NB4 (cell line): ENCODE measurements around the gene GDF10.

Experiments
- DNase-seq: peaks from one replicate; pipeline ENCODE4 v3.0.0; 2010; ENCODE audit warnings: low read depth
- H3K4me3 ChIP-seq: one replicate; pipeline ENCODE4 v1.5.1; 2011; ENCODE audit warnings: mild to moderate bottlenecking, low read depth, low read length, moderate library complexity
- MYC ChIP-seq: IDR thresholded peaks from 2 replicates; pipeline ENCODE4 v1.6.1; 2011; ENCODE audit warnings: low read depth, low read length
- POLR2A ChIP-seq: IDR thresholded peaks from 2 replicates; pipeline ENCODE4 v1.6.1; 2011; ENCODE audit warnings: mild to moderate bottlenecking; ENCODE audit not compliant: insufficient read length; ENCODE audit errors: extremely low read depth
- TF ChIP-seq, protein P1 (sequence below): IDR thresholded peaks from 2 replicates; pipeline ENCODE4 v1.6.1; 2011; ENCODE audit warnings: low read depth, low read length
- TF ChIP-seq, protein P2 (sequence below): IDR thresholded peaks from one replicate; pipeline ENCODE4 v1.5.1; 2012; ENCODE audit warnings: low read depth, low read length

GDF10 gene

DNA sequence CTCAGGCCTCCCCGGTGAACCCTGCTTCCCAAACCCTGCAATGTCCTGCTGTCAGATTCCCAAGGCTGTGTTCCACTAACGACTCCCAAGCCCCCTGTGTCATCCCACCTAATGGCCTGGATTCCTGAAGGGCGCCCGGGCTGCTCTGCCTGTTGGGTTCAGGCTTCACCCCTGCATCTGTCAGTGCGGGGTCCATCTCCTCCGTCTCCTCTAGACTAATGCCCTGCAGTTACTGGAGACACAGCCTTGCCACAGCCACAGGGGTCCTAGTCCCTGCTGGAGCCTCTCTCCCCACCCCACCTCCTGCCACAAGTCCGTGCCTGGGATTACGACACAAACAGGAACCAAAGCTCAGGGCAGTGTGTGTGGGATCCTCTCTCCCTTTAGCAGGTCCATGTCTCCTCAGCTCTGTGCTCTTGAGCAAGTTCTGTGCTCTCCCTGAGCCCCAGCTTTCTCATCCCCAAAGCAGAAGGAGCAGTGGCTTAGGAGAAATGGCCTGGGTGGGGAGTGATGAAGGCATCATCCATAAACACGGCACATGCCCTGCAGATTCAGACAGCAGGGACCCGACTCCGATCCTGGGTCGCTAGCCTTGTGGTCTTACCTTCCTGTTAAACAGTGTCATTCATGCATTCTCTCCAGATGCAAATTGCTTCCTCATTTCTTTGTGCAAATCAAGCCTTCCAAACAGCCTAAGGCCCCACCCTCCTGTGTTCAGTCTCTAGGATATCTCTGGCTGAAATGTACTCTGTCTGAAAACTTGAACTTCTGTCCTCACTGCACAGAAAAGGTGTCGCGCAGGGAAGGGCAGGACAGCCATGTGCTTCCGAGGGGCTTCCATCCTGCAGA, 40.0 kb downstream of the GDF10 start:
- peak; percentile 81 for DNase-seq
- peak overlapping the region; percentile 7 for H3K4me3 ChIP-seq
- TF ChIP-seq POLR2A (no peak), MYC (peak; percentile 40)
- TF ChIP-seq, protein P1, sequence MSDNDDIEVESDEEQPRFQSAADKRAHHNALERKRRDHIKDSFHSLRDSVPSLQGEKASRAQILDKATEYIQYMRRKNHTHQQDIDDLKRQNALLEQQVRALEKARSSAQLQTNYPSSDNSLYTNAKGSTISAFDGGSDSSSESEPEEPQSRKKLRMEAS, result peak; percentile 14; the same call in 1 of the 2 replicates

DNA sequence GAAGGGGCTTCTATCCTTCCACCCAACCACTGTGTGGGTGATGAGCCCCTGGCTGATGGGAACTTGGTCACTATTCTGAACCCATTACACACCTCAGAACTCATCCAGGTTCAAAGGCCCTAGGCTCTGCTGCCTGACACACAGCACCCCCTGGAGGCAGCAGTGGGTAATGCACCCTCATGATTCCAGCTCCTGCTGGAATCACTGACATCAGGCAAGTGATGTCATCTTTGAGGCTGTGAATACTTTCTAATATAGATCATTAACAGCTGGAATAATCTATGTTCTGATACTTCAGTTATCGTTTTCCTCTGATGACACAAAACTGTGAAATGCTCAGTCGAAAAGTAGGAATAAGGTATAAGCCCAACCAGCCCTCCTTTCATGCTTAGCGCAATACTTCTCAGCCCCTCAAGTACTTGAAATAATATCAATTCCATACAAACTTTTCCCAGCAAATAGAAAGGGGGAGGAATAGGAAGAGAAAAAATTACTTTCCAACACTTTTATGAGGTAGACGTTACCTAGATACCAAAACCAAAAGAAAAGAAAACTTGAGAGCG, 40.7 kb downstream of the GDF10 start:
- TF ChIP-seq, protein P2, sequence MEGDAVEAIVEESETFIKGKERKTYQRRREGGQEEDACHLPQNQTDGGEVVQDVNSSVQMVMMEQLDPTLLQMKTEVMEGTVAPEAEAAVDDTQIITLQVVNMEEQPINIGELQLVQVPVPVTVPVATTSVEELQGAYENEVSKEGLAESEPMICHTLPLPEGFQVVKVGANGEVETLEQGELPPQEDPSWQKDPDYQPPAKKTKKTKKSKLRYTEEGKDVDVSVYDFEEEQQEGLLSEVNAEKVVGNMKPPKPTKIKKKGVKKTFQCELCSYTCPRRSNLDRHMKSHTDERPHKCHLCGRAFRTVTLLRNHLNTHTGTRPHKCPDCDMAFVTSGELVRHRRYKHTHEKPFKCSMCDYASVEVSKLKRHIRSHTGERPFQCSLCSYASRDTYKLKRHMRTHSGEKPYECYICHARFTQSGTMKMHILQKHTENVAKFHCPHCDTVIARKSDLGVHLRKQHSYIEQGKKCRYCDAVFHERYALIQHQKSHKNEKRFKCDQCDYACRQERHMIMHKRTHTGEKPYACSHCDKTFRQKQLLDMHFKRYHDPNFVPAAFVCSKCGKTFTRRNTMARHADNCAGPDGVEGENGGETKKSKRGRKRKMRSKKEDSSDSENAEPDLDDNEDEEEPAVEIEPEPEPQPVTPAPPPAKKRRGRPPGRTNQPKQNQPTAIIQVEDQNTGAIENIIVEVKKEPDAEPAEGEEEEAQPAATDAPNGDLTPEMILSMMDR, result peak; percentile 98
- TF ChIP-seq MYC (0 out of 2 replicates have a peak, but pooled peaks have one; percentile 33), POLR2A (no peak)
- TF ChIP-seq, protein P1, result no peak; the same call in 1 of the 2 replicates
- H3K4me3 ChIP-seq, result no peak overlapping the region
- DNase-seq, result peak; percentile 69

DNA sequence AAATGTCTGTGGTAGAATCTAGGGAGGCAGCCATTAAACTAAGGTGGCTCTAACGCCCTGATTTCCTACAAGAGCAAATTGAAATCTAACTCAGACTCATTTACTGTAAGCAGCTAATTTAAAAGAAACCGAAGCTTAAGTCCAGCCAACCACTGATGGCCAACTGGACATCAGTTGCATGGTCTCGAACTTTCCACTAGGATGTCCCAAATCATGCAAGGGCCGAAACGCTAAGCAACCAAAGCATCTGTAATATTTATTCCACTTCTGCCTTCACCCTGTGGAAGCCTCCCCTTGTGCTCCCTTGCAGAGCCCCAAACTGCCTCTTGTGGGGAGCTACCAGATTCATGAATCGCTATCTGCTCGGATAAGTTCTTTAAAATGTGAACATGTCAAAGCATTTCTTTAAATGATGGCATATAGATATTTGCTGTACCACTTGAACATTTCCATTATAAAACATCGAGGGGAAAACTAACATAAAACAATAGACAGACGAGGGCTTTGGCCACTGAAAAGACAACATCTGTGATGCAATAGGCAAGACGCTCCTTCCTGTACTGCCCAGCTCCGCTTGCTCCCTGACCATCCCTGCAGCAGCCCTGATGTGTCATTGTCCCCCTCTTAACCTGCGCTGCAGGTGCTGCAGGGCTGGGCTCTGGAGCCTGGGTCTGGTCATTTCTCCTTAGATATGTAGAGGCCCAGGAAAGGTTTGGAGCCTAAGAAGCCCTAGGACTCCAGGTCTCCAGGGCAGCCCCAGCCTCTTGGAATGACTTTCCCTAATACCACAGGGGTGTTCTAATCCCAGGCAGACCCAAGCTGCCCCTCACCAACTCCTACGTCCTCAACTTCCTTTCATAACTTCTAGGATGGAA, 45.2 kb downstream of the GDF10 start:
- TF ChIP-seq, protein P2, result no peak
- TF ChIP-seq, protein P1, result no peak
- no peak for TF ChIP-seq MYC
- TF ChIP-seq POLR2A, result no peak
- H3K4me3 ChIP-seq, result no peak overlapping the region
- DNase-seq, result no peak

DNA sequence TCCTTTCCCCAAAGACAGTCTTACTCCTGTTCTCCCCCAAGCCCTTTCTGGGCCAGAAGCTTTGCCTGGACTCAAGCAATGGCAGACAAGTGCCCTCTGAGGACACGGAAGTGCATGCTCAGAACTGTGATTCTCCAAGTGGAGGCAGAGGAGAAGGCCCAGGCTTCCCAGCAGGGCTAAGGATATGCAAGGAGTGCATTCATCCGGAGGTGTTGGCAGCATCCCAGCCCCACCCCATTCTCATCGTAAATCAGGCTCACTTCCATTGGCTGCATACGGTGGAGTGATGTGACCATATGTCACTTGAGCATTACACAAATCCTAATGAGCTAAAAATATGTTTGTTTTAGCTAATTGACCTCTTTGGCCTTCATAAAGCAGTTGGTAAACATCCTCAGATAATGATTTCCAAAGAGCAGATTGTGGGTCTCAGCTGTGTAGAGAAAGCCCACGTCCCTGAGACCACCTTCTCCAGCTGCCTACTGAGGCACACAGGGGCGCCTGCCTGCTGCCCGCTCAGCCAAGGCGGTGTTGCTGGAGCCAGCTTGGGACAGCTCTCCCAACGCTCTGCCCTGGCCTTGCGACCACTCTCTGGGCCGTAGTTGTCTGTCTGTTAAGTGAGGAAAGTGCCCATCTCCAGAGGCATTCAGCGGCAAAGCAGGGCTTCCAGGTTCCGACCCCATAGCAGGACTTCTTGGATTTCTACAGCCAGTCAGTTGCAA, 46.7 kb downstream of the GDF10 start:
- TF ChIP-seq, protein P2, result no peak
- TF ChIP-seq, protein P1, result no peak
- TF ChIP-seq POLR2A (no peak), MYC (no peak)
- DNase-seq, result no peak
- no peak overlapping the region for H3K4me3 ChIP-seq

DNA sequence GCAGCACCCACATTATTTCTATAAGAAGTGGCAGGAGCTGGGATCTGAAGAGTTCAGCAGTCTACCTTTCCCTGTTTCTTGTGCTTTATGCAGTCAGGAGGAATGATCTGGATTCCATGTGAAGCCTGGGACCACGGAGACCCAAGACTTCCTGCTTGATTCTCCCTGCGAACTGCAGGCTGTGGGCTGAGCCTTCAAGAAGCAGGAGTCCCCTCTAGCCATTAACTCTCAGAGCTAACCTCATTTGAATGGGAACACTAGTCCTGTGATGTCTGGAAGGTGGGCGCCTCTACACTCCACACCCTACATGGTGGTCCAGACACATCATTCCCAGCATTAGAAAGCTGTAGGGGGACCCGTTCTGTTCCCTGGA, 47.3 kb downstream of the GDF10 start:
- H3K4me3 ChIP-seq, result no peak overlapping the region
- no peak for DNase-seq
- TF ChIP-seq, protein P1, result no peak
- TF ChIP-seq MYC, result no peak

DNA sequence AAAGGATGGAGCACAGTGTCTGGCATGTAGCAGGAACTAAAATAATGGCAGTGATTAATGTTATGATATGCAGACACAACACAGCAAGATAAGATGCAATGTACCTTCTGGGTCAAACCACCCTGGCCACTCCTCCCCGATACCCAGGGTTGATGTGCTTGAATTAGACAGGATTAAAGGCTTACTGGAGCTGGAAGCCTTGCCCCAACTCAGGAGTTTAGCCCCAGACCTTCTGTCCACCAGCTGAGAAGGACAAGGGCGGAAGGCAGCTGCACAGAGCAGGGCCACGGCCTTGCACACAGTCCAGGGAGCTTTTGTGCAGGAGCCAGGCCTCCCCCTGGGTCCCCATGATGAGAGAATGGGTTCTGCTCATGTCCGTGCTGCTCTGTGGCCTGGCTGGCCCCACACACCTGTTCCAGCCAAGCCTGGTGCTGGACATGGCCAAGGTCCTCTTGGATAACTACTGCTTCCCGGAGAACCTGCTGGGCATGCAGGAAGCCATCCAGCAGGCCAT, 48.2 kb downstream of the GDF10 start, which contains the start of gene RBP3:
Gene RBP3 (plus strand): TSS at position 226 of the 514 bp plus-strand sequence. CDS start 122 bp downstream, at position 348.
- no peak for DNase-seq
- H3K4me3 ChIP-seq, result no peak within 1 kb of the TSS
- TF ChIP-seq, protein P2, result no peak
- TF ChIP-seq, protein P1, result no peak
- TF ChIP-seq MYC, result no peak
- no peak for TF ChIP-seq POLR2A
